A549 (cell line): ENCODE measurements around the gene P4HA3.

Source experiments
- EP300 ChIP-seq, 2 experiments: fragments of >200 bp; sonication (Bioruptor Twin); formaldehyde crosslinking; IDR thresholded peaks; 2 replicates in 1 of 2; 3 replicates in 1 of 2; pipeline ENCODE4 v1.6.1; 2016 to 2017
- MAZ ChIP-seq: fragments of 150-350 bp; IDR thresholded peaks from 2 replicates; pipeline ENCODE4 v1.6.1; 2014; ENCODE audit warnings: antibody characterized with exemption, low read depth, low read length, borderline replicate concordance
- MYC ChIP-seq: IDR thresholded peaks from 2 replicates; pipeline ENCODE4 v1.6.1; 2012; ENCODE audit warnings: mild to moderate bottlenecking, inconsistent platforms, low read length, improper control_type of control experiment, borderline replicate concordance
- PHF8 ChIP-seq: fragments of 200-600 bp; sonication (generic); IDR thresholded peaks from 2 replicates; pipeline ENCODE4 v1.6.1; 2016; ENCODE audit warnings: low read depth, mild to moderate bottlenecking, antibody characterized with exemption, moderate library complexity, borderline replicate concordance
- POLR2A ChIP-seq: IDR thresholded peaks from 2 replicates; pipeline ENCODE4 v1.6.1; 2012; ENCODE audit warnings: mild to moderate bottlenecking, low read length
- RAD21 ChIP-seq, 2 experiments: fragments of >200 bp in 1 of 2; sonication (Bioruptor Twin) in 1 of 2; formaldehyde crosslinking in 1 of 2; IDR thresholded peaks in 1 of 2; conservative IDR thresholded peaks in 1 of 2; 2 replicates in 1 of 2; 3 replicates in 1 of 2; pipeline ENCODE4 v1.6.1; 2012 to 2018; ENCODE audit warnings: inconsistent platforms in 1 of 2
- RNF2 ChIP-seq: fragments of 200-600 bp; sonication (generic); IDR thresholded peaks from 2 replicates; pipeline ENCODE4 v1.6.1; 2016; ENCODE audit warnings: low read depth, mild to moderate bottlenecking, antibody characterized with exemption, moderate library complexity, borderline replicate concordance
- SREBF2 ChIP-seq: fragments of 450-650 bp; IDR thresholded peaks from 2 replicates; pipeline ENCODE4 v1.6.1; 2014; ENCODE audit warnings: mild to moderate bottlenecking, moderate library complexity
- TF ChIP-seq, protein P1 (sequence below): fragments of >200 bp; sonication (Bioruptor Twin); formaldehyde crosslinking; IDR thresholded peaks from 3 replicates; pipeline ENCODE4 v1.5.1; 2016
- TF ChIP-seq, protein P2 (sequence below): IDR thresholded peaks from 2 replicates; pipeline ENCODE4 v1.6.1; 2012
- TF ChIP-seq, protein P3 (sequence below): IDR thresholded peaks from 2 replicates; pipeline ENCODE4 v1.6.1; 2012
- TF ChIP-seq, protein P4 (sequence below): fragments of 250-450 bp; sonication (Bioruptor Pico); IDR thresholded peaks from 2 replicates; pipeline ENCODE4 v1.5.0; 2021; ENCODE audit warnings: mild to moderate bottlenecking, moderate library complexity, borderline replicate concordance

DNA sequence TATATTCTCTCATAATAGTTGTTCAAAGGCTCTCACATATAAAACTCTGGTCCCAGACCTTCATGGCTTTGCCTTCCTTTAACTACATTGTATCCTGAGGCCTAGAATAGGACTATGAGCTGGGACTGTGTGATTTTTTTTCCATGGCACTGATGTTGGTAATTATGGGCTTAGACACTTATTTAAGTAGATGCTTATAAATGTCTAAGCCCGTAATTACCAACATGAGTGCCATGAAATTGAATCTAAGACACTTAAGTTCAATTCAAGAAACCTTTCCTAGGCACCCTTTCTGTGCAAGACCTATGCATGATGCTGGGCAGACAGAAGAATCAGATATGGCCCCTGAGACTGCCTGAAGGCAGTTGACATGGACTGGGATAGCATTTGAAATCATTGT, 63.0 kb downstream of the P4HA3 start:
- TF ChIP-seq, protein P1, sequence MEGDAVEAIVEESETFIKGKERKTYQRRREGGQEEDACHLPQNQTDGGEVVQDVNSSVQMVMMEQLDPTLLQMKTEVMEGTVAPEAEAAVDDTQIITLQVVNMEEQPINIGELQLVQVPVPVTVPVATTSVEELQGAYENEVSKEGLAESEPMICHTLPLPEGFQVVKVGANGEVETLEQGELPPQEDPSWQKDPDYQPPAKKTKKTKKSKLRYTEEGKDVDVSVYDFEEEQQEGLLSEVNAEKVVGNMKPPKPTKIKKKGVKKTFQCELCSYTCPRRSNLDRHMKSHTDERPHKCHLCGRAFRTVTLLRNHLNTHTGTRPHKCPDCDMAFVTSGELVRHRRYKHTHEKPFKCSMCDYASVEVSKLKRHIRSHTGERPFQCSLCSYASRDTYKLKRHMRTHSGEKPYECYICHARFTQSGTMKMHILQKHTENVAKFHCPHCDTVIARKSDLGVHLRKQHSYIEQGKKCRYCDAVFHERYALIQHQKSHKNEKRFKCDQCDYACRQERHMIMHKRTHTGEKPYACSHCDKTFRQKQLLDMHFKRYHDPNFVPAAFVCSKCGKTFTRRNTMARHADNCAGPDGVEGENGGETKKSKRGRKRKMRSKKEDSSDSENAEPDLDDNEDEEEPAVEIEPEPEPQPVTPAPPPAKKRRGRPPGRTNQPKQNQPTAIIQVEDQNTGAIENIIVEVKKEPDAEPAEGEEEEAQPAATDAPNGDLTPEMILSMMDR, result no peak
- TF ChIP-seq, protein P2, sequence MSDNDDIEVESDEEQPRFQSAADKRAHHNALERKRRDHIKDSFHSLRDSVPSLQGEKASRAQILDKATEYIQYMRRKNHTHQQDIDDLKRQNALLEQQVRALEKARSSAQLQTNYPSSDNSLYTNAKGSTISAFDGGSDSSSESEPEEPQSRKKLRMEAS, result no peak
- TF ChIP-seq, protein P3, sequence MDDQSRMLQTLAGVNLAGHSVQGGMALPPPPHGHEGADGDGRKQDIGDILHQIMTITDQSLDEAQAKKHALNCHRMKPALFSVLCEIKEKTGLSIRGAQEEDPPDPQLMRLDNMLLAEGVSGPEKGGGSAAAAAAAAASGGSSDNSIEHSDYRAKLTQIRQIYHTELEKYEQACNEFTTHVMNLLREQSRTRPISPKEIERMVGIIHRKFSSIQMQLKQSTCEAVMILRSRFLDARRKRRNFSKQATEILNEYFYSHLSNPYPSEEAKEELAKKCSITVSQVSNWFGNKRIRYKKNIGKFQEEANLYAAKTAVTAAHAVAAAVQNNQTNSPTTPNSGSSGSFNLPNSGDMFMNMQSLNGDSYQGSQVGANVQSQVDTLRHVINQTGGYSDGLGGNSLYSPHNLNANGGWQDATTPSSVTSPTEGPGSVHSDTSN, result no peak
- TF ChIP-seq, protein P4, sequence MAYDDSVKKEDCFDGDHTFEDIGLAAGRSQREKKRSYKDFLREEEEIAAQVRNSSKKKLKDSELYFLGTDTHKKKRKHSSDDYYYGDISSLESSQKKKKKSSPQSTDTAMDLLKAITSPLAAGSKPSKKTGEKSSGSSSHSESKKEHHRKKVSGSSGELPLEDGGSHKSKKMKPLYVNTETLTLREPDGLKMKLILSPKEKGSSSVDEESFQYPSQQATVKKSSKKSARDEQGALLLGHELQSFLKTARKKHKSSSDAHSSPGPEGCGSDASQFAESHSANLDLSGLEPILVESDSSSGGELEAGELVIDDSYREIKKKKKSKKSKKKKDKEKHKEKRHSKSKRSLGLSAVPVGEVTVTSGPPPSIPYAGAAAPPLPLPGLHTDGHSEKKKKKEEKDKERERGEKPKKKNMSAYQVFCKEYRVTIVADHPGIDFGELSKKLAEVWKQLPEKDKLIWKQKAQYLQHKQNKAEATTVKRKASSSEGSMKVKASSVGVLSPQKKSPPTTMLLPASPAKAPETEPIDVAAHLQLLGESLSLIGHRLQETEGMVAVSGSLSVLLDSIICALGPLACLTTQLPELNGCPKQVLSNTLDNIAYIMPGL (CRISPR knock-in tag), result no peak
- TF ChIP-seq POLR2A, result no peak
- TF ChIP-seq RAD21 (conservative IDR thresholded peaks at IDR 0.05 in 1 of 2, IDR thresholded peaks at IDR 0.05 in 1 of 2), result no peak
- TF ChIP-seq PHF8, result no peak
- no peak for TF ChIP-seq MAZ
- no peak for TF ChIP-seq SREBF2
- TF ChIP-seq MYC, result no peak
- TF ChIP-seq EP300 (IDR thresholded peaks at IDR 0.05), result no peak
- no peak for TF ChIP-seq RNF2
